ENCODE data around the gene ITGA4. TPM values are rescaled to one million over a fixed set of nuclear protein-coding genes. Genes with fewer than 3 reads are reported as not detected.

The ITGA4 gene
- total RNA-seq, 3 donors from 2014 or later: 6.7 to 12.5 (median 11.7) TPM

DNA sequence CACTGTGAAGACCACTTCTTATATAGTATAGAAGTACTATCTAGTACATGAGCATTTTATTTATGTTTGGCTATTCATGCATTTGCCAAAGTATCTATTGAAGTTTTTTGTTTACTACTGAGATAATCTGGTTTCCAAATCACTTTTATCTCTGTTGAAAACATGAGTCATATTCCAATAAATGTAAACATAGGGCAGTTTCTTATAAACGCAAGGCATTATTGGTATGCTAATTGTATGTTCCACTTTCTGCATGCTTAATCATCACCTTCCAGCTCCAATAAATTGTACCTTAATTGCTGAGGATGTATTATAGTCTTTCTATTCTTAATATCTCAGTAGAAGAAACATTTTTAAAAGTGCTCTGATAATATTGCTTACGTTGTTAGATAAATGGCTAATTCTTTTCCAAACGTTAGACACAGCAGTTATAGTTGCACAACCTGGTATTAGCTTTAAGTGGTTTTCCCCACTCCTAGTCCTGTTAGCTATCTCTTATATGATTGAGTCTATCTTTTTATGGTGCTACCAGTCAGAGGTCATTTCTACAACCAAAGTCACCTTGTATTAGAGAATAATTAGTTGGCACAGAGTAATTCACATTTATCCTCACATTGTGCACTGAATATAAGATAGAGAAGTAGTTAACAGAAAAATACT is 17.2 kb downstream of the ITGA4 start:
- no peaks in the 10 kb centered on the region for H3K27me3 ChIP-seq
- intact Hi-C loops (cut with DNase I; ENCODE audit: low total_unique reads): loop anchor here (2.0 kb wide), 1 partner anchor 46 kb away; no protein-coding TSS in a partner anchor

DNA sequence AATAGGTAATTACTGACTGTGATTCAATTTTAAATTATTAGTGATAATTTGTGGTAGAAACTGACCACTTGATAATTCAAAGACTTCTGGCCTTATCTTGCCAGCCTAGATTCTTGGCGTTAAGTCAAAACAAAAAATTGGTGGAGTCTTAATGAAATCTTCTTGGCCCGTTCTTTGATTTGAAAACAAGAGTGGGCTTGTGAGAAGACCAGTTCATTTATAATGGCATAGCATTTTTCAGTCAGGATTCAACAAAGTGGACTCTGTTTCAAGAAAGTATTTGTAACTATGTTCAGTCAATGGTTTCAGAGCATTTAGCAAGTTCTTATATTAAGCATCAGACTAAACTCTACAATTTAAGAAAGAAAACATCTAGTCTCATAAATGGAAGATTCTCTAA is 26.0 kb downstream of the ITGA4 start:
- no peaks in the 10 kb centered on the region for H3K4me1 ChIP-seq
- intact Hi-C loops (cut with DNase I; ENCODE audit: low total_unique reads): no loop called here
- H3K9me3 ChIP-seq: no peaks in the 10 kb centered on the region
- DNase-seq (ENCODE audit: low spot score in 2 of 2): no peak
- H3K27me3 ChIP-seq: no peaks in the 10 kb centered on the region
- TF ChIP-seq POLR2AphosphoS5 (IDR thresholded peaks at IDR 0.05): no peak
- TF ChIP-seq, protein P1, sequence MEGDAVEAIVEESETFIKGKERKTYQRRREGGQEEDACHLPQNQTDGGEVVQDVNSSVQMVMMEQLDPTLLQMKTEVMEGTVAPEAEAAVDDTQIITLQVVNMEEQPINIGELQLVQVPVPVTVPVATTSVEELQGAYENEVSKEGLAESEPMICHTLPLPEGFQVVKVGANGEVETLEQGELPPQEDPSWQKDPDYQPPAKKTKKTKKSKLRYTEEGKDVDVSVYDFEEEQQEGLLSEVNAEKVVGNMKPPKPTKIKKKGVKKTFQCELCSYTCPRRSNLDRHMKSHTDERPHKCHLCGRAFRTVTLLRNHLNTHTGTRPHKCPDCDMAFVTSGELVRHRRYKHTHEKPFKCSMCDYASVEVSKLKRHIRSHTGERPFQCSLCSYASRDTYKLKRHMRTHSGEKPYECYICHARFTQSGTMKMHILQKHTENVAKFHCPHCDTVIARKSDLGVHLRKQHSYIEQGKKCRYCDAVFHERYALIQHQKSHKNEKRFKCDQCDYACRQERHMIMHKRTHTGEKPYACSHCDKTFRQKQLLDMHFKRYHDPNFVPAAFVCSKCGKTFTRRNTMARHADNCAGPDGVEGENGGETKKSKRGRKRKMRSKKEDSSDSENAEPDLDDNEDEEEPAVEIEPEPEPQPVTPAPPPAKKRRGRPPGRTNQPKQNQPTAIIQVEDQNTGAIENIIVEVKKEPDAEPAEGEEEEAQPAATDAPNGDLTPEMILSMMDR (IDR thresholded peaks at IDR 0.05): no peak
- TF ChIP-seq POLR2A (IDR thresholded peaks at IDR 0.05): no peak
- H3K27ac ChIP-seq: no peak overlapping the region
- H3K36me3 ChIP-seq: no peaks in the 10 kb centered on the region
- no peak overlapping the region for H3K4me3 ChIP-seq

More for the DNA sequence above, 17.2 kb downstream of the ITGA4 start:
- no peak overlapping the region for H3K4me3 ChIP-seq
- H3K9me3 ChIP-seq: no peaks in the 10 kb centered on the region
- H3K4me1 ChIP-seq: no peaks in the 10 kb centered on the region
- TF ChIP-seq POLR2AphosphoS5 (IDR thresholded peaks at IDR 0.05): no peak
- no peak for TF ChIP-seq POLR2A (IDR thresholded peaks at IDR 0.05)
- TF ChIP-seq, protein P1 (IDR thresholded peaks at IDR 0.05): no peak
- DNase-seq (ENCODE audit: low spot score in 2 of 2): no peak
- H3K27ac ChIP-seq: no peak overlapping the region
- no peaks in the 10 kb centered on the region for H3K36me3 ChIP-seq

DNA sequence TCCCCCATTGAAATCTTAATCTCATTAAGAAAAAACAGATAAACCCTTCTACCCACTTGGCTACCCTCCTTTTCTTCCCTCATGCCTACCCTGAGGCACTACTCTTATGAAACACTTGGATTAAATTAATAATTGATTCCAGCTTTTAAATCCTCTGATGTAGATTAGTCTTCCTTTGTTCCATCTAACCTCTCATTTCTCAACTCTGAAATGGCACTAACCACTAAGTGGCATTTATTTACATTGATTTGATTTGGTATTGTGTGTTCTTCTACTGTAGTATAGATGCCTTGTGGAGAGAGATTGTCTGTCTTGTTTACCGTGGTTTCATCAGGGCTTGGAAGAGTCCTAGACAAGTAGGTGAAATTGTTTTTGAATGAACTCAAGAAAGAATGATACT is 26.7 kb downstream of the ITGA4 start:
- no peak for DNase-seq (ENCODE audit: low spot score in 2 of 2)
- H3K27me3 ChIP-seq: no peaks in the 10 kb centered on the region
- TF ChIP-seq POLR2AphosphoS5 (IDR thresholded peaks at IDR 0.05): no peak
- TF ChIP-seq, protein P1 (IDR thresholded peaks at IDR 0.05): no peak
- TF ChIP-seq POLR2A (IDR thresholded peaks at IDR 0.05): no peak
- H3K36me3 ChIP-seq: no peaks in the 10 kb centered on the region
- no peak overlapping the region for H3K4me3 ChIP-seq
- no peaks in the 10 kb centered on the region for H3K9me3 ChIP-seq
- intact Hi-C loops (cut with DNase I; ENCODE audit: low total_unique reads): no loop called here
- no peaks in the 10 kb centered on the region for H3K4me1 ChIP-seq
- no peak overlapping the region for H3K27ac ChIP-seq

DNA sequence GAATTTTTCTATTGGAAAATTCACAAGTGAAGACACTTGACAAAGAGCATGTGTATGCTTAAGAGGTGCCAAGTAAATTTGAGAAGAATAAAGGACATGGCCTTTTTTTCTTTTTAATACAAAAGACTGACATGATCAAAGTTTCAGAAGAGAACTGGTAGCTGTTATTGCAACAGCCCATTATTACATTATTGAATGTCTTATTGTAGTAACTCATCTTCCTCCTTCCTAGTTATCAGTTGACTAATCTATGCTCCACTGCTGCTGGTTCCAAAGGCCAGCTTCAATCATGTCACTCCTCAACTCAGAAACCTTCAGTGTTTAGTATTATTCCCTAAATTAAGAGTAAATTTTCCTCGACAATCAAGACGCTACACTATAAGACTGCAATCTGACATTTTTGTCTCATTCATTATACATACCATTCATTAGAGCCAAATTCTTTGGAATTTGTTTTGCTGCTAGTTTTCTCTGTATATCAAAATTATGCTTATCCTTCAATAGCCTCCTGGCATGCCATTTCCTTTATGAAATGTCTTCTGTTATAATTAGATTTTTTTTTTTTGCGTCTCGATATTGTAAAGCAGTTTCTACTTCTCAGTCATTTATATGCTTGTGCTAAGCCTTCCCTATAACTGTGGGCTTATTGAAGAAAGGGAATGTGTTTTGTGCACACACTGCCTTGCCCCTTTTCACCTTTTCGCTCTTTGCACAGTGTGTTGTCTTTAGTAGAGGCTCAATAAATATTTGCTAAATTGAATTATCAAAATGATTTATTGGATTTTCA is 27.9 kb downstream of the ITGA4 start:
- no peak overlapping the region for H3K27ac ChIP-seq
- intact Hi-C loops (cut with DNase I; ENCODE audit: low total_unique reads): no loop called here
- no peak for DNase-seq (ENCODE audit: low spot score in 2 of 2)
- no peaks in the 10 kb centered on the region for H3K4me1 ChIP-seq
- H3K36me3 ChIP-seq: no peaks in the 10 kb centered on the region
- H3K27me3 ChIP-seq: no peaks in the 10 kb centered on the region
- no peak overlapping the region for H3K4me3 ChIP-seq
- H3K9me3 ChIP-seq: no peaks in the 10 kb centered on the region
- TF ChIP-seq POLR2AphosphoS5 (IDR thresholded peaks at IDR 0.05) (no peak), POLR2A (IDR thresholded peaks at IDR 0.05) (no peak)
- TF ChIP-seq, protein P1 (IDR thresholded peaks at IDR 0.05): no peak

DNA sequence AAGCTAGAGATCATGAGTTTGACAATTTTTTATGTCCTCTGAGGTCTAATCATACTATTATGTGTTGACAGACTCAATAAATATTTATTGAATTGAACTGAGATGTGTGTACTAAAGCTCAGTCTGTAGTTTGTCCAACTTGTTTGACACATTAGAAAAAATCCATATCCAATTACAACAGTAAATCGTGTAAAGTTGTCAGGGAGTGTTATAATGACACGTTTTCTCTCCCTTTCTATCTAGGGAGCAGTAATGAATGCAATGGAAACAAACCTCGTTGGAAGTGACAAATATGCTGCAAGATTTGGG is 28.4 kb downstream of the ITGA4 start:
- Histone ChIP-seq H3K36me3 (no peaks in the 10 kb centered on the region), H3K4me1 (no peaks in the 10 kb centered on the region), H3K27me3 (no peaks in the 10 kb centered on the region), H3K9me3 (no peaks in the 10 kb centered on the region), H3K27ac (no peak overlapping the region), H3K4me3 (no peak overlapping the region)
- no peak for DNase-seq (ENCODE audit: low spot score in 2 of 2)
- no peak for TF ChIP-seq POLR2AphosphoS5 (IDR thresholded peaks at IDR 0.05)
- TF ChIP-seq, protein P1 (IDR thresholded peaks at IDR 0.05): no peak
- intact Hi-C loops (cut with DNase I; ENCODE audit: low total_unique reads): no loop called here

Measured in breast epithelium (tissue), 4 donors.